ENCODE measurements around the gene PPP4R3C. TPM values are rescaled to one million over a fixed set of nuclear protein-coding genes. Genes with fewer than 3 reads are reported as not detected.
"Not testable (repeated sequence)": the region's sequence is repeated elsewhere in the genome, so short reads cannot be mapped to it uniquely, and the experiment has no call there.

PPP4R3C gene
- 0.10 TPM in 1 of 2 replicates, not detected in the other for total RNA-seq (2014; rRNA removed; shearing (Covaris generic))

- no peak for DNase-seq (ENCODE audit: low read depth)
These were observed at the start of gene PPP4R3C for GRCh38 chrX:27463187-27463586. PPP4R3C (minus strand) TSS chrX:27463341; CDS start chrX:27463296, 45 bp downstream.

GRCh38 chrX:27491397-27491796 is 28.3 kb upstream of the PPP4R3C start:
- no peak for DNase-seq (ENCODE audit: low read depth)

- DNase-seq (ENCODE audit: low read depth), result no peak
These were observed 2.9 kb upstream of the PPP4R3C start for GRCh38 chrX:27466051-27466450.

GRCh38 chrX:27465036-27465435 is 1.9 kb upstream of the PPP4R3C start:
- DNase-seq (ENCODE audit: low read depth), result no peak

GRCh38 chrX:27459129-27459528 is 4.0 kb downstream of the PPP4R3C start:
- not testable (repeated sequence) for DNase-seq (ENCODE audit: low read depth)

- DNase-seq (ENCODE audit: low read depth), result not testable (repeated sequence)
These were observed 4.6 kb downstream of the PPP4R3C start for GRCh38 chrX:27458544-27458943.

- no peak for DNase-seq (ENCODE audit: low read depth)
These were observed 11.8 kb downstream of the PPP4R3C start for GRCh38 chrX:27451324-27451723.

- no peak for DNase-seq (ENCODE audit: low read depth)
These were observed 16.7 kb downstream of the PPP4R3C start for GRCh38 chrX:27446423-27446822.

GRCh38 chrX:27445438-27445837 is 17.7 kb downstream of the PPP4R3C start:
- DNase-seq (ENCODE audit: low read depth), result no peak

- DNase-seq (ENCODE audit: low read depth), result peak; percentile 8
These were observed 18.8 kb downstream of the PPP4R3C start for GRCh38 chrX:27444093-27444908.

GRCh38 chrX:27442392-27442791 is 20.7 kb downstream of the PPP4R3C start:
- DNase-seq (ENCODE audit: low read depth), result peak; percentile 24

GRCh38 chrX:27439771-27440170 is 23.4 kb downstream of the PPP4R3C start:
- DNase-seq (ENCODE audit: low read depth), result no peak

- DNase-seq (ENCODE audit: low read depth), result no peak
These were observed 24.2 kb downstream of the PPP4R3C start for GRCh38 chrX:27438937-27439336.

- no peak for DNase-seq (ENCODE audit: low read depth)
These were observed 28.1 kb downstream of the PPP4R3C start for GRCh38 chrX:27435031-27435430.

Other genes starting within 250 kb of the PPP4R3C start
- not detected in 2 replicates for gene DCAF8L2, start 127.0 kb upstream of the PPP4R3C start, total RNA-seq (2014; rRNA removed; shearing (Covaris generic))